ENCODE data around the gene TSPAN3.

Gene TSPAN3

DNA sequence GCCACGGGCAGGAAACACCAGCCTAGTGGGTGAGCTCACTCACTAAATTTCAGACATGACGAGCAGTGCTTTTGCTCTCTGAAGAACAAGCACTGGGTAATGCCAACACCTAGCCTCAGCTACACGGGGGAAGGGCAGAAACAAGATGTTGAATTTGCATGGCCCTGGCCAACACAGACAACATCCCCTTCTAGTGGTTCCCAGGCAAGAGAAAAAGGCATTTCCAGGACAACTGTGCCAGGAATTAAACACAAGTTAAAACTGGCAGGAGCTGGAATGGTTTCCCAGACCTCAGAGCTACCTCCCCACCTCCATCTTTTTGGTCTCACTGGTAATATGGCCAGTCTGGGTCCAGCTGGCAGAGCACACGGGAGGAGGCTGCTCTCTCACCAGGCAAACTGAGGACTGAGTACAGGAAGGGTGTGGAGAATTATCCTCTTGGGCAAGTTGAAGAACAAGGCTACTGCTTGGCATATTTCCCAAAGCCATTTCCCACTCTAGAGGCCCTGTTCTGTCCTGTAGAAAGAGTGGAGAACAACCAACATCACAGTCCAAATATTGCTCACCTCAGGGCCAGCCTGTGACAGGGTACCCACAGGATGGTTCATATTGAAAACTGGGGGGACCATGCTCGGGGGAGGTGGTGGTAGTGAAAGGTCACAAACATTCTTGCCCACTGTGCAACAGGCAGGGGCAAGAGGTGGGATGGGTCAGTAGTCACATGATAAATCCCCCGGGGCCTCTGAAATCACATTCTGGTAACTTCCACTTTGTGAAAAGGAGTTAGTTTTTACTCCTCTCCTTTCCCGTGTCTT, 26.5 kb downstream of the TSPAN3 start:
- TF ChIP-seq, protein P1, sequence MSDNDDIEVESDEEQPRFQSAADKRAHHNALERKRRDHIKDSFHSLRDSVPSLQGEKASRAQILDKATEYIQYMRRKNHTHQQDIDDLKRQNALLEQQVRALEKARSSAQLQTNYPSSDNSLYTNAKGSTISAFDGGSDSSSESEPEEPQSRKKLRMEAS (IDR thresholded peaks at IDR 0.05; ENCODE audit: low read depth, low read length), result no peak
- TF ChIP-seq POLR2A (IDR thresholded peaks at IDR 0.05; ENCODE audit: extremely low read depth, insufficient read length) (no peak), MYC (IDR thresholded peaks at IDR 0.05; ENCODE audit: low read depth, low read length) (no peak)
- H3K4me3 ChIP-seq (ENCODE audit: low read depth, low read length), result no peak overlapping the region
- DNase-seq (ENCODE audit: low read depth), result no peak

DNA sequence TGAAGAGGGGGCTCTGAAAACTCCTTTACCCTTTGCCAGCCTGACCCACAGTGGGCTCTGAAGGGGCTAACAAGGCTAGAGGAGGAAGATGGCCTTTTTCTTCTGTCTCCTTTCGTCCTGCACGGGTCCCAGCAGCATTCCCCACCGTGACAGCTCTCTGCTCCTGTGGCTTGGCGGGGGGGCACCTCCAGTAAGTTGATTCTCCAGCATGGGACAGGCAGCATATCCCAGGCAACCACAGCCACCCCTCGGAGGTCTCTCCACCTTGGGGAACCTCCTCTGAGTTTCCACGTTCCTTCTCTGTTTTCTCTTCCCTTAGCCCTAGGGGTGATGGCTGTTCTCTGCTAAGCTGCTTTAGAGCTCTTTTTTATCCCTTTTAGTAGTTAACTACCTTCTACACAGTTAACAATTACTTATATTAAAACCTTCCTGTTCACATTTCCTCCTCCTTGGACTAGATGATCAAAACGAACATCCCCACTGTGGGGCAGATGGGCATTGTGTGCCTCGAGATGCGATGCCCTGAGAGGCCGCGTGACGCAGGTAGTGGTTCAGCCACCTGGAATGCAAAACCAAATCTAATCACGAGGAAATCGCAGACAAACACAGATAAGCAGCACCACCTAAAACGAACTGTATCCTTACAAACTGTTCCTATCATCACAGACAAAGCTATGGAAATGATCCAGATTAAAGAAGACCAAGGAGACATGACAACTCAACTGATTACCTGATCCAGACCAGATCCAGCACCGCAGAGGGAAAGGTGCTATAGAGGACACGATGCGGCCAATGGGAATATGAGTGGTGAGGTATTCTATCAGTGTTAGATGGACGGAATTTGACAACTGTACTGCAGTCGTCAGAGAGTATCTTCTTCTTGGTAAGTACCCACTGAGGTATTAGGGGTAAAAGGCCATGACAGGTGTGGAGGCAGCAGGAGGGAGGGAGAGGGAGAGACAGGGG, 27.7 kb downstream of the TSPAN3 start:
- DNase-seq (ENCODE audit: low read depth), result no peak
- H3K4me3 ChIP-seq (ENCODE audit: low read depth, low read length), result no peak overlapping the region
- TF ChIP-seq MYC (IDR thresholded peaks at IDR 0.05; ENCODE audit: low read depth, low read length), result no peak

DNA sequence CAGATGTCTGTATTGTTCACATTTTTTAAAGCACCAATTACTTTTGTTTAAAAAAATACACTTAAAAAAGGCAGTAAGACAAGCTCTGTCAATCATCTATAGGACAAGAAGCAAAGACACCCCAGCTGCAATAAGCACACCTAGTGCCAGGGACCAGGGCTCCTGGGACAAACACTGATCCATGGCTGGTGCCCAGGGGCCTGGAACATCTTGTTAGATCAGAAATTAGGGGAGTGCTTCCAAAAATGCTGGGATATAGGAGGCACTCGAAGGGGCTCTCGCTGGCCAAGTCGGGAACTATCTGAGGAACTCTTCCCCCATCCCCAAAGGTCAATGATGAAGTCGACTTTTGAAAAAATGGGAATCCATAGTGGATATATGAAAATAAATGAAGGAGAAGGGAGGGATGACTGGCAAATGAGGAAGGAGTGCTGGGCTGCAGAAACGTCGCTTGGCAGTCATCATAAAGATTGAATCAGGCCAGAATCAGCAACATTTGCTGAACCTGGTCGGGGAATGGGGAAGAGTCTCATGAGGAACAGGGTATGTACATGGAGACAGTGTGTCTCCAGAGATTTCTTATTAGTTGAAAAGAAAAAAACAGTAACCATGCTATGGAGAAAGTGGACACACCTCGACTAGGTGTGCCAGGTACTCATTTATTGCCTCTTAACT, 28.5 kb downstream of the TSPAN3 start:
- no peak overlapping the region for H3K4me3 ChIP-seq (ENCODE audit: low read depth, low read length)
- TF ChIP-seq, protein P1 (IDR thresholded peaks at IDR 0.05; ENCODE audit: low read depth, low read length), result no peak
- no peak for TF ChIP-seq POLR2A (IDR thresholded peaks at IDR 0.05; ENCODE audit: extremely low read depth, insufficient read length)
- TF ChIP-seq MYC (IDR thresholded peaks at IDR 0.05; ENCODE audit: low read depth, low read length), result no peak
- TF ChIP-seq, protein P2, sequence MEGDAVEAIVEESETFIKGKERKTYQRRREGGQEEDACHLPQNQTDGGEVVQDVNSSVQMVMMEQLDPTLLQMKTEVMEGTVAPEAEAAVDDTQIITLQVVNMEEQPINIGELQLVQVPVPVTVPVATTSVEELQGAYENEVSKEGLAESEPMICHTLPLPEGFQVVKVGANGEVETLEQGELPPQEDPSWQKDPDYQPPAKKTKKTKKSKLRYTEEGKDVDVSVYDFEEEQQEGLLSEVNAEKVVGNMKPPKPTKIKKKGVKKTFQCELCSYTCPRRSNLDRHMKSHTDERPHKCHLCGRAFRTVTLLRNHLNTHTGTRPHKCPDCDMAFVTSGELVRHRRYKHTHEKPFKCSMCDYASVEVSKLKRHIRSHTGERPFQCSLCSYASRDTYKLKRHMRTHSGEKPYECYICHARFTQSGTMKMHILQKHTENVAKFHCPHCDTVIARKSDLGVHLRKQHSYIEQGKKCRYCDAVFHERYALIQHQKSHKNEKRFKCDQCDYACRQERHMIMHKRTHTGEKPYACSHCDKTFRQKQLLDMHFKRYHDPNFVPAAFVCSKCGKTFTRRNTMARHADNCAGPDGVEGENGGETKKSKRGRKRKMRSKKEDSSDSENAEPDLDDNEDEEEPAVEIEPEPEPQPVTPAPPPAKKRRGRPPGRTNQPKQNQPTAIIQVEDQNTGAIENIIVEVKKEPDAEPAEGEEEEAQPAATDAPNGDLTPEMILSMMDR (IDR thresholded peaks at IDR 0.05; ENCODE audit: low read depth, low read length), result no peak
- DNase-seq (ENCODE audit: low read depth), result no peak

DNA sequence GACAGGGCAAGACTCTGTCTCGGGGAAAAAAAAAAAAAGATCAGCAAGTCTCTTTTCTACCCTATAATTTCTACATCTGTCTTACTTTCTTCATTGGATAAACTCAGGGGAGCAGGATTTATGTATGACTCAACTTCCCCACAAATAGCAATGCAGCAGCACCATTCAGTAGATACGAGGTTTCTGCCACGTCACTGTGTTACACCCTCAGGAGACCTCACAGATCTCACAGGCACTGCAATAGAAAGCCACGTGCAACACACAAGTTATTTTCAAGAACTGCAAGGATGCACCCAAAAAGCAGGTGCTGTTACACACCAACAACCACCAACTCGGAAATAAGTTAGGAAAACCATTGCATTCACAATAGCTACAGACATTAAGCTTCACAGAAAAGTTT, 30.2 kb downstream of the TSPAN3 start:
- H3K4me3 ChIP-seq (ENCODE audit: low read depth, low read length), result no peak overlapping the region
- DNase-seq (ENCODE audit: low read depth), result no peak
- TF ChIP-seq POLR2A (IDR thresholded peaks at IDR 0.05; ENCODE audit: extremely low read depth, insufficient read length), result no peak
- TF ChIP-seq MYC (IDR thresholded peaks at IDR 0.05; ENCODE audit: low read depth, low read length), result no peak
- TF ChIP-seq, protein P2 (IDR thresholded peaks at IDR 0.05; ENCODE audit: low read depth, low read length), result no peak
- TF ChIP-seq, protein P1 (IDR thresholded peaks at IDR 0.05; ENCODE audit: low read depth, low read length), result no peak

DNA sequence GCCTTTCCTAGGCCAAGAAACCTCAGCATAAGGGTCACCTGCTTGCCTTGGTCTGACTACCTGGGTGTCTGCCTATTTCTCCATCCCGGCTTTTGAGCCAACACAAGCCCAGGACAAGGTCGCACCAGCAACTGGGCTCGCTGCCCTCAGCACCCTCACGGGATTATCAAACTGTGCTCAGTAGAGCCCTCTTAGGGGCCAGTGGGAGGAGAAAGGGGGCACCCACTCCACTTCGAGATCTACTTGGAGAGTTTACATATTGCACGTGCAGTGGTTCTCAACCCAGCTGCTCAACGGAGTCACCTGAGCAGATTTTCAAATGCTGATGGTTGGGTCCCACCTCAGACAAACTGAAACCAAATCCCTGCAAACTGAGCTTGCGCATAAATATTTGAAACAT, 31.1 kb downstream of the TSPAN3 start:
- no peak for DNase-seq (ENCODE audit: low read depth)
- H3K4me3 ChIP-seq (ENCODE audit: low read depth, low read length), result no peak overlapping the region
- TF ChIP-seq MYC (IDR thresholded peaks at IDR 0.05; ENCODE audit: low read depth, low read length), result no peak
- TF ChIP-seq, protein P2 (IDR thresholded peaks at IDR 0.05; ENCODE audit: low read depth, low read length), result no peak
- TF ChIP-seq, protein P1 (IDR thresholded peaks at IDR 0.05; ENCODE audit: low read depth, low read length), result no peak
- TF ChIP-seq POLR2A (IDR thresholded peaks at IDR 0.05; ENCODE audit: extremely low read depth, insufficient read length), result no peak

DNA sequence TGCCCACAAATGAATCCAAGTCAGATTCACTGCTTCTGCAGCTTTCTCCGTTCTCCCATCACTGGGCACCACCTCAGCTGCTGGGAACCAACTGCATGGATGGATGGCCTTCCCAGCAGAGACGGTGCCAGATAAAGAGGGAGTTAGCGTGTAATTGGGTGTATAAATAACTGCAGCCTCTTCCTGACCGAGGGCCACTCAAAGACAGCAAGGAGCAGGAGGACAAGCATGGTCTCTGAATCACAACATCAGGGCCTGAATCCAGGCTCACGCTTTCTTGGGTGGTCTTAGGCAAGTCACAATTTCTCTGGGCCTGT, 31.7 kb downstream of the TSPAN3 start:
- no peak for TF ChIP-seq MYC (IDR thresholded peaks at IDR 0.05; ENCODE audit: low read depth, low read length)
- TF ChIP-seq, protein P1 (IDR thresholded peaks at IDR 0.05; ENCODE audit: low read depth, low read length), result no peak
- TF ChIP-seq POLR2A (IDR thresholded peaks at IDR 0.05; ENCODE audit: extremely low read depth, insufficient read length), result no peak
- TF ChIP-seq, protein P2 (IDR thresholded peaks at IDR 0.05; ENCODE audit: low read depth, low read length), result no peak
- no peak for DNase-seq (ENCODE audit: low read depth)
- no peak overlapping the region for H3K4me3 ChIP-seq (ENCODE audit: low read depth, low read length)
